ENCODE data around the gene GPR137B. TPM values are rescaled to one million over a fixed set of nuclear protein-coding genes. Genes with fewer than 3 reads are reported as not detected.

GPR137B gene
- total and polyA plus RNA-seq, 5 donors from 2014 or later: 5.2 to 18.6 (median 7.6) TPM

DNA sequence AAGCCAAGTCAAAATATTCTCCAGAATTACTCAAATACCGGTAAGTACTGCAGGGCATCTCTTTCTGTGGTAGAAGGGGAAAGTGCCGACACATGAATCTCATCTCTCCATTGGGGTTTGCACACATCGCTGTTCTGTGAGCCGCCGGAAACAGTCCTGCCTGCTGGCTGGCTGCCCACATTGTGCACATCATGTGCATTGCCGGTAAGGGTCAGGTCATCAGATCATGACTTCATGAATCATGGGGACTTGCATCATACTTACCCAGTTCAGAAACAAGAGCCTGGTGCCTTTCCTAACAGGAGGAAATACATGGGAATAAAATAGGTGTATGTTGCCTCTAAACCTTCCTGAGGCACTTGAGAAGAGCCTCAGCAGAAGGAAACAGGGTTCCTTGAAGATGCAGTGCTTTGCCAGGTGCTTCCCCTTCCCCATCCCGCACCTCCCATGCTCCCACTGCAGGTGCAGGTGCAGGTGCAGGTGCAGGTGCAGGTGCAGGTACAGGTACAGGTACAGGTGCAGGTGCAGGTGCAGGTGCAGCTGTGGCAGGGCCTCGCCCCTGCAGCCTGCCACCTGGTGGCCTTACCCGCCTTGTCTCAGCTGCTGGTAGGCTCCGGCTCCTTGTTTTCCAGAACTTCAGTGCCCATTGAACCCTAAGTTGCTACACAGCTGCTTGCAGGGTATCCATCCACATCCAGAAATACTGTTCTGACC, 26.5 kb downstream of the GPR137B start:
- H3K27ac ChIP-seq (ENCODE audit: insufficient read depth, low read length, poor library complexity, severe bottlenecking): no peak overlapping the region
- no peak for DNase-seq
- H3K9me3 ChIP-seq (ENCODE audit: control insufficient read depth in 2 of 2, low read length in 2 of 2): no peaks in the 10 kb centered on the region
- no peaks in the 10 kb centered on the region for H3K27me3 Mint-ChIP-seq
- H3K4me3 ChIP-seq (ENCODE audit: low read depth, low read length): no peak overlapping the region
- no peaks in the 10 kb centered on the region for H3K27me3 ChIP-seq (ENCODE audit: control insufficient read depth, insufficient read depth, low read length)
- H3K9me3 Mint-ChIP-seq: peaks cover 0 to 3% (median 0%) of the 10 kb centered on the region in 7 donors
- no peak overlapping the region for H3K4me3 Mint-ChIP-seq
- peak overlapping the region in 1 of 3 donors; percentile 63 for H3K27ac Mint-ChIP-seq
- H3K4me1 ChIP-seq (ENCODE audit: control insufficient read depth, insufficient read depth, low read length, poor library complexity, severe bottlenecking): no peaks in the 10 kb centered on the region
- no peak for ATAC-seq (ENCODE audit: low read depth in 2 of 2)
- peaks cover 0 to 6% (median 3%) of the 10 kb centered on the region in 4 donors for H3K4me1 Mint-ChIP-seq
- H3K36me3 ChIP-seq (ENCODE audit: control insufficient read depth, insufficient read depth, low read length): no peaks in the 10 kb centered on the region
- H3K36me3 Mint-ChIP-seq: peaks cover 18% of the 10 kb centered on the region

GRCh38 chr1:236172041-236172579, 29.8 kb downstream of the GPR137B start:
- DNase-seq: no peak
- Mint-ChIP-seq H3K27ac (no peak overlapping the region), H3K4me1 (peaks cover 0 to 5% (median 0%) of the 10 kb centered on the region in 4 donors), H3K27me3 (no peaks in the 10 kb centered on the region), H3K36me3 (peaks cover 19% of the 10 kb centered on the region), H3K9me3 (no peaks in the 10 kb centered on the region), H3K4me3 (no peak overlapping the region)
- ATAC-seq (ENCODE audit: low read depth in 2 of 2): no peak
- no peak overlapping the region for H3K4me3 ChIP-seq (ENCODE audit: low read depth, low read length)
- H3K36me3 ChIP-seq (ENCODE audit: control insufficient read depth, insufficient read depth, low read length): no peaks in the 10 kb centered on the region
- H3K27me3 ChIP-seq (ENCODE audit: control insufficient read depth, insufficient read depth, low read length): no peaks in the 10 kb centered on the region
- no peaks in the 10 kb centered on the region for H3K9me3 ChIP-seq (ENCODE audit: control insufficient read depth in 2 of 2, low read length in 2 of 2)
- H3K4me1 ChIP-seq (ENCODE audit: control insufficient read depth, insufficient read depth, low read length, poor library complexity, severe bottlenecking): no peaks in the 10 kb centered on the region
- H3K27ac ChIP-seq (ENCODE audit: insufficient read depth, low read length, poor library complexity, severe bottlenecking): no peak overlapping the region

GRCh38 chr1:236173174-236173767, 30.9 kb downstream of the GPR137B start:
- no peaks in the 10 kb centered on the region for H3K27me3 Mint-ChIP-seq
- H3K4me3 Mint-ChIP-seq: no peak overlapping the region
- no peak overlapping the region for H3K27ac ChIP-seq (ENCODE audit: insufficient read depth, low read length, poor library complexity, severe bottlenecking)
- peaks cover 19% of the 10 kb centered on the region for H3K36me3 Mint-ChIP-seq
- H3K36me3 ChIP-seq (ENCODE audit: control insufficient read depth, insufficient read depth, low read length): no peaks in the 10 kb centered on the region
- no peaks in the 10 kb centered on the region for H3K4me1 ChIP-seq (ENCODE audit: control insufficient read depth, insufficient read depth, low read length, poor library complexity, severe bottlenecking)
- peaks cover 0 to 4% (median 0%) of the 10 kb centered on the region in 4 donors for H3K4me1 Mint-ChIP-seq
- no peak overlapping the region for H3K4me3 ChIP-seq (ENCODE audit: low read depth, low read length)
- no peak for DNase-seq
- no peak for ATAC-seq (ENCODE audit: low read depth in 2 of 2)
- no peaks in the 10 kb centered on the region for H3K9me3 ChIP-seq (ENCODE audit: control insufficient read depth in 2 of 2, low read length in 2 of 2)
- H3K9me3 Mint-ChIP-seq: no peaks in the 10 kb centered on the region
- H3K27ac Mint-ChIP-seq: no peak overlapping the region
- no peaks in the 10 kb centered on the region for H3K27me3 ChIP-seq (ENCODE audit: control insufficient read depth, insufficient read depth, low read length)

GRCh38 chr1:236175642-236176336, 33.5 kb downstream of the GPR137B start:
- H3K9me3 Mint-ChIP-seq: no peaks in the 10 kb centered on the region
- no peaks in the 10 kb centered on the region for H3K4me1 ChIP-seq (ENCODE audit: control insufficient read depth, insufficient read depth, low read length, poor library complexity, severe bottlenecking)
- ATAC-seq (ENCODE audit: low read depth in 2 of 2) (no peak), DNase-seq (no peak)
- H3K36me3 Mint-ChIP-seq: peaks cover 15% of the 10 kb centered on the region
- peaks cover 12% of the 10 kb centered on the region for H3K36me3 ChIP-seq (ENCODE audit: control insufficient read depth, insufficient read depth, low read length)
- H3K27ac ChIP-seq (ENCODE audit: insufficient read depth, low read length, poor library complexity, severe bottlenecking): no peak overlapping the region
- no peaks in the 10 kb centered on the region for H3K27me3 Mint-ChIP-seq
- H3K4me3 ChIP-seq (ENCODE audit: low read depth, low read length): no peak overlapping the region
- H3K4me3 Mint-ChIP-seq: no peak overlapping the region
- peak overlapping the region in 1 of 3 donors; percentile 14 for H3K27ac Mint-ChIP-seq
- no peaks in the 10 kb centered on the region for H3K9me3 ChIP-seq (ENCODE audit: control insufficient read depth in 2 of 2, low read length in 2 of 2)
- H3K27me3 ChIP-seq (ENCODE audit: control insufficient read depth, insufficient read depth, low read length): no peaks in the 10 kb centered on the region
- H3K4me1 Mint-ChIP-seq: no peaks in the 10 kb centered on the region

- Histone ChIP-seq H3K27me3 (ENCODE audit: control insufficient read depth, insufficient read depth, low read length) (no peaks in the 10 kb centered on the region), H3K9me3 (ENCODE audit: control insufficient read depth in 2 of 2, low read length in 2 of 2) (no peaks in the 10 kb centered on the region), H3K4me1 (ENCODE audit: control insufficient read depth, insufficient read depth, low read length, poor library complexity, severe bottlenecking) (no peaks in the 10 kb centered on the region), H3K36me3 (ENCODE audit: control insufficient read depth, insufficient read depth, low read length) (peaks cover 18% of the 10 kb centered on the region), H3K27ac (ENCODE audit: insufficient read depth, low read length, poor library complexity, severe bottlenecking) (no peak overlapping the region), H3K4me3 (ENCODE audit: low read depth, low read length) (no peak overlapping the region)
- DNase-seq (no peak), ATAC-seq (ENCODE audit: low read depth in 2 of 2) (no peak)
- Mint-ChIP-seq H3K36me3 (peaks cover 18% of the 10 kb centered on the region), H3K4me3 (peak overlapping the region in 1 of 4 donors; percentile 44), H3K9me3 (no peaks in the 10 kb centered on the region), H3K4me1 (no peaks in the 10 kb centered on the region), H3K27me3 (no peaks in the 10 kb centered on the region), H3K27ac (no peak overlapping the region)
Measured at GRCh38 chr1:236176337-236177336, 34.3 kb downstream of the GPR137B start.

DNA sequence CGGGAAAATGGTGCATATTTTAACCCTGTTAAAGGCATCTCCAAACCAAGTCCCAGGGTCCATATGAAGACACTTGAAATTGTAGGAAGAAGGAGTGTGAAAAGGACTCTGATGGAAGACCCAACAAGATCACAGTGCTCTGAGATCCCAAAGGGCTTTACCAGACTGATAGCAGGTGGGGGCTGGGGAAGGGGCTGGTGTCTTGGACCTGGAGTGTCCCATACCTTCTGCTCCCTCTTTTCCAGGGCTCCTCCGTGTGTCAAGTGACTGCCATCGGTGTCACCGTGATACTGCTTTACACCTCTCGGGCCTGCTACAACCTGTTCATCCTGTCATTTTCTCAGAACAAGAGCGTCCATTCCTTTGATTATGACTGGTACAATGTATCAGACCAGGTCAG, 37.3 kb downstream of the GPR137B start:
- no peak for ATAC-seq (ENCODE audit: low read depth in 2 of 2)
- H3K4me3 ChIP-seq (ENCODE audit: low read depth, low read length): no peak overlapping the region

GRCh38 chr1:236181059-236181458, 38.7 kb downstream of the GPR137B start:
- Histone ChIP-seq H3K4me1 (ENCODE audit: control insufficient read depth, insufficient read depth, low read length, poor library complexity, severe bottlenecking) (no peaks in the 10 kb centered on the region), H3K9me3 (ENCODE audit: control insufficient read depth in 2 of 2, low read length in 2 of 2) (no peaks in the 10 kb centered on the region), H3K4me3 (ENCODE audit: low read depth, low read length) (no peak overlapping the region), H3K27ac (ENCODE audit: insufficient read depth, low read length, poor library complexity, severe bottlenecking) (no peak overlapping the region), H3K36me3 (ENCODE audit: control insufficient read depth, insufficient read depth, low read length) (peaks cover 24% of the 10 kb centered on the region), H3K27me3 (ENCODE audit: control insufficient read depth, insufficient read depth, low read length) (no peaks in the 10 kb centered on the region)
- peaks cover 22% of the 10 kb centered on the region for H3K36me3 Mint-ChIP-seq
- no peaks in the 10 kb centered on the region for H3K27me3 Mint-ChIP-seq
- DNase-seq: no peak
- H3K27ac Mint-ChIP-seq: no peak overlapping the region
- no peaks in the 10 kb centered on the region for H3K9me3 Mint-ChIP-seq
- no peak overlapping the region for H3K4me3 Mint-ChIP-seq
- H3K4me1 Mint-ChIP-seq: no peaks in the 10 kb centered on the region
- ATAC-seq (ENCODE audit: low read depth in 2 of 2): no peak

More for the DNA sequence above, 37.3 kb downstream of the GPR137B start:
- H3K27me3 ChIP-seq (ENCODE audit: control insufficient read depth, insufficient read depth, low read length): no peaks in the 10 kb centered on the region
- no peak overlapping the region for H3K27ac ChIP-seq (ENCODE audit: insufficient read depth, low read length, poor library complexity, severe bottlenecking)
- H3K9me3 Mint-ChIP-seq: no peaks in the 10 kb centered on the region
- no peaks in the 10 kb centered on the region for H3K4me1 ChIP-seq (ENCODE audit: control insufficient read depth, insufficient read depth, low read length, poor library complexity, severe bottlenecking)
- H3K36me3 ChIP-seq (ENCODE audit: control insufficient read depth, insufficient read depth, low read length): peaks cover 24% of the 10 kb centered on the region
- H3K4me3 Mint-ChIP-seq: no peak overlapping the region
- no peaks in the 10 kb centered on the region for H3K27me3 Mint-ChIP-seq
- H3K27ac Mint-ChIP-seq: no peak overlapping the region
- H3K4me1 Mint-ChIP-seq: no peaks in the 10 kb centered on the region
- no peak for DNase-seq
- peaks cover 13% of the 10 kb centered on the region for H3K36me3 Mint-ChIP-seq
- H3K9me3 ChIP-seq (ENCODE audit: control insufficient read depth in 2 of 2, low read length in 2 of 2): no peaks in the 10 kb centered on the region

Measured in CD4-positive, CD25-positive, alpha-beta regulatory T cell (primary cell).